NCI-H524 (cell line): ENCODE measurements around the gene MPO.
A peak's percentile ranks its signal among the peaks of the same experiment; 100 is the strongest.

Source experiments
- DNase-seq, 2 experiments: peaks; one replicate each; lab custom pipeline; 2025; lab: John Stamatoyannopoulos, UW

MPO gene

DNA sequence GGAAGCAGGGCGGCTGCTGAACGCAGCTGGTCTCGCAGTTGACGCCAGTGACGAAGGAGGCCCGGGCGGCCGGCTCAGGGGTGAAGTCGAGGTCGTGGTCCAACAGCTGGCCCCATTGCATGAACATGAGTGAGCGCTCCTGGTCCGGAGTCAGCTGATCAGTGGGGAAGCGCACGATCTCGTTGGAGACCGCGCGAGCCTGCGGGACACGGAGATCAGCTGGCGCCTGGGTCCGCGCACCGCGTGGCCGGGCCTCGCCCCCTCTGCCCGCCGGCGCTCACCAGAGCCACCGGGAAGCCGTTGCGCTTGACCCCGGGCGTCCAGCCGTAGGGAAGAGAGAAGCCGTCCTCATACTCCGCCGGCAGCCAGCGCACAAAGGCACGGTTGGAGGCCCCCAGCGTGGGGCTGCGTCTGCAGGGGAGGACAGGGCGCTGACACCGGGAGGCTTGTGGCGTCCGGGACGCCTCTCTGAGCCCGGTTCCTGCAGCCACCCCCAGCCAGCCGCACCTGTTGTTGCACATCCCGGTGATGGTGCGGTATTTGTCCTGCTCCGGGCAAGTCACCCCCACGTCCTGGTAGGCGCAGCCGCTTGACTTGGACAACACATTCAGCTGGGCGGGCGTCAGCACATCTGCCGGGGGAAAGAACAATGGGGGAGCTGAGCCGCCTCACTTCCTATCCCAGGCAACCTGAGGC, 1.6 kb downstream of the MPO start:
- no peak for DNase-seq

- no peak for DNase-seq
These were observed 2.1 kb downstream of the MPO start for GRCh38 chr17:58278661-58279015.

- DNase-seq, result no peak
These were observed 2.7 kb downstream of the MPO start for GRCh38 chr17:58277802-58278595.

DNA sequence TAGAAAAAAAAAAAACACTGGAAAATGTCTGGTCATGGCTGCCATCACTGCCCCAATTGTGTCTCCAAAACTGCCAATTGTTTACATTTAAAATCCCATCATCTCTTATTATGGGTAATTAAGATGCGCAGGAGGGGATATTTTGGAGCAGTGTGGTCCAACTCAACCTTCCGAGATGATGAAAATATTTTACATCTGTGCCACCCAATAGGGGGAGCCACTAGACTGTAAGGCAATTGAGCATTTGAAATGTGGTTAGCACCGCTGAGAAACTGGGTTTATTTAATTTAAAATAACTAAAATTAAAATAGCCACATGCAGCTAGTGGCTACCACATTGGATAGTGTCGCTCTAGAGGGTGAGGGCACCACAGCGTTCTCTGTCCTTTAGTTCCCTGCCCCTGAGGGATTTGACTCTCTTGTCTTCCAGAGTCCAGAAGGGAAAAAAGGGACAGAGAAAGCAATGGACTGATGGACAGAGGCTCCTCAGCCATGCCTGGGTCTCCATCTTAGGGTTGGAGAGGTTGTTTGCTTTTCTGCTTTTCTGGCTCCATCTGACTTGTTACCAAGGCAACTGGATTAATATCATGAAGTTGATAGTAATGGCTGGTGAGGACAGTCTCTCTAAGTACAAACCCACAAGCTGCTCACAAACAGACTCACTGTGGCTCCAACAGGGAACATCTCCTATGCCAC, 3.5 kb downstream of the MPO start:
- peak; percentile 22 to 63 for DNase-seq

GRCh38 chr17:58276423-58276822, 4.3 kb downstream of the MPO start:
- no peak for DNase-seq

DNA sequence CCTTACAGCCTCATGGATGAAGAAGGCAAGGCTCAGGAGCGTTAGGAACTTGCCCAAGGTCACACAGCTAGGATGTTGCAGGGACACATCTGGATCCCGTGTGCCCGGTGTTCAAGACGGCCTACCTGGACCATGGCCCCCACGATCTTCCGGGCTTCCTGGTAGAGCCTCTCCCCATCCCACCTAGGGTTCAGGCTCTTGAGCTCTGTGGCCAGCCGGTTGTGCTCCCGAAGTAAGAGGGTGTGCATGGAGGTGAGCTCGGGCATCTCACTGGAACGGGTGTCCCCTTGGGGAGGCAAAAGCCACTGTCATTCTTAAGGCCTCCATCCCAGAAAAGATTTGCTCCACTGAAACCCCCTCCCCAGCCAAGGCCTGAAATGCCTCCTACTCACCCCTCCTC, 5.3 kb downstream of the MPO start:
- no peak for DNase-seq

GRCh38 chr17:58273453-58274104, 7.2 kb downstream of the MPO start:
- DNase-seq, result no peak

DNA sequence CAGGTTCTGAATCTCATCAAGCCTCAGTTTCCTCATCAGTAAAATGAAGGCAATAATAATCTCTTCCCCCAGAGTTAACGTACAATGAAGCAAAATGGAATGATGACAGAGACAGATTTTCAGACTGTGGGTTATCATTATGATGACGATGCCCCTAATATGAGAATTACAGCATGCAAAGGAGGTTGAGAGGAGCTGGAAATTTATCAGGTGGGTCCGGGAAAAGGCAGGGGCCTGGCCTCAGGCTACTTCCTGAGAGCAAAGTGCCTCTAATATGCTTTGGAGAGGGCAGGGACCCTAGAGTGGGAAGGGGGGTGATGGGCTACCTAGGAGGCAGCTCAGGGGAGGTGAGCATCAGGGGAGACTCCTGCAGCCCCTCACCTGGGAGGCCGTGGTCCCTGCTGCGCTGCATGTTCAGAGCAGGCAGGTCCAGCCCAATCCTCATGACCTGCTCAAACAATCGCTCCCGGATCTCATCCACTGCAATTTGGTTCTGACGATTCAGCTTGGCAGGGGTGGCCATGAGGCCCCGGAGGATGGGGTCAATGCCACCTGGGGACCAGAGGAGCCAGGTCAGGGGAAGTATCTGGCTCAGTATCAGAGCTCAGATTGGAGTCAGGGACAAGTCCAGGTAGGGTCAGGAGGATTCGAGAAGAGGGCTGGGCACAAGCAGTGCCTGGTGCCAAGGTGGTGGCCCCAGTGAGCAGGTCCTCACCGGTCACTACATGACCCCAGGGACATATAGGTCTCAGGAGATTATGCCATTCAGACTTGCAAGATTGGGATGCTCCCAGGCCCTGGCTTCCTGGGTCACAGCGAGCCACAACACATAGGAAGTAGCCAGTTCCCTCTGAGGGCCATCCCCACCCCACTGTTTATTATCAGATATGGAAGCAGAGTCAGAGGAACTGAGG, 8.1 kb downstream of the MPO start:
- no peak for DNase-seq

GRCh38 chr17:58271216-58271931, 9.4 kb downstream of the MPO start:
- no peak for DNase-seq

DNA sequence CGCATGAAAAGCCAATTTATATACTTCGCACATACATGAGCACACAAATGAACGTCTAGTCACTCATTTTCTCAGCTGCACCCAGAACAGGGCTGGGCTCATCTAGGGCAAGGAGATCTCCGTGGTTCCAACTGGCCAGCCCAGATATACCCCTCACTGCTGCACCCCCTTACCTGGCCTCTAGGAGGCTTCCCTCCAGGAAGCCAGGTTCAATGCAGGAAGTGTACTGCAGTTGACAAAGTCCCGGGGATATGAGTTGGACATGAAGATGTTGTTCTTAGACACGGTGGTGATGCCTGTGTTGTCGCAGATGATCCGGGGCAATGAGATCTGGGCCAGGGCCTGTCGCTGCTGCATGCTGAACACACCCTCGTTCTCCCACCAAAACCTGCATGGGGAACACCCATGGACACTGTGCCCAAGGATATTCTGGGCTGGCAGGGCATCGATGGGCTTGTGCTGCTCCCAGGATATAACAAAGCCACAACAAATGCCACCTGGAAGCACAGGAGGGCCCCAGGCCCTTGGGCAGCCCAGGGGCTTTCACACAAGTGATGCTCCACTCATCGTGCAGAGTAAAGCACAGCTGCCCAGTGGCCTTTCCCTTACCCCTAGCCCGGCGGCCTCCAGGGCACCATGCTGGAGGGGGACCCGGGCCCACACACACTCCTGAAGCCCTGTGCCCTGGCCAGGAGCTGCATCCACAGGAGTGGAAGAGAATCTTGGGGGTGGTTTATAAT, 10.1 kb downstream of the MPO start:
- no peak for DNase-seq

DNA sequence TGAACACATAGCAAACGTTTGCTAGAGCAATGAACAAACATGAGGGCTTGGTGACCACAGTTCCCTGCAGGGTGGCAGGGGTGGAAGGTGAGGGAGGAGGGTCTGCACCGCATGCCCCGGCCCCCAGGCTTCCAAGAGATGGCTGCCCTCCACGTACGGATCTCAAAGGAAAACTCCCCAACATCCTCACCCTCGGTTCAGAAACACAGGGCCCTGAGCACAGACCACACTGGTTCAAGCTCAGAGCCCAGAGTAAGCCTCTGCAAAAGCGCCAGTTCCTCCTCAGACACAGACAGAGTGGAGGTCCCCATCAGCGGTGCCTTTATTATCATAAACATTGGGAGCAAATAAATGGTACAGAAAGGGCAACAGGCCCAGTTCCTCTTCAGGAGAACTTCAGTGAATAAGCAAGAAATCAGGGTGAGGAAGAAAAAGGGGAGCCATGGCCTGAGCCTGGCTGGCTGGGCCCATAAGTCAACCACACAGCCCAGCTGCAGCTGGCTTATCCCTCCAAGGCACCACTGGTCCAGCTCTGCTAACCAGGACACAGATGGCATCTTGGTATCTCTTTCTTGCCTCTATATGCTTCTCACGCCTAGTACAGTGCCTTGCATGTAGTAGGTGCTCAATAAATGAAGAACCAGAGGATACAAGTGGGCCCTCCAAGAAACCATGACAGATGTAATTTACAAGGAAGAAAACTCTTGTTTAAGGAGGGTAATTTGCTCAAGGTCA, 11.0 kb downstream of the MPO start:
- DNase-seq, result no peak

- no peak for DNase-seq
These were observed 11.8 kb downstream of the MPO start for GRCh38 chr17:58268774-58269556.

GRCh38 chr17:58268326-58268725, 12.4 kb downstream of the MPO start:
- DNase-seq, result no peak

DNA sequence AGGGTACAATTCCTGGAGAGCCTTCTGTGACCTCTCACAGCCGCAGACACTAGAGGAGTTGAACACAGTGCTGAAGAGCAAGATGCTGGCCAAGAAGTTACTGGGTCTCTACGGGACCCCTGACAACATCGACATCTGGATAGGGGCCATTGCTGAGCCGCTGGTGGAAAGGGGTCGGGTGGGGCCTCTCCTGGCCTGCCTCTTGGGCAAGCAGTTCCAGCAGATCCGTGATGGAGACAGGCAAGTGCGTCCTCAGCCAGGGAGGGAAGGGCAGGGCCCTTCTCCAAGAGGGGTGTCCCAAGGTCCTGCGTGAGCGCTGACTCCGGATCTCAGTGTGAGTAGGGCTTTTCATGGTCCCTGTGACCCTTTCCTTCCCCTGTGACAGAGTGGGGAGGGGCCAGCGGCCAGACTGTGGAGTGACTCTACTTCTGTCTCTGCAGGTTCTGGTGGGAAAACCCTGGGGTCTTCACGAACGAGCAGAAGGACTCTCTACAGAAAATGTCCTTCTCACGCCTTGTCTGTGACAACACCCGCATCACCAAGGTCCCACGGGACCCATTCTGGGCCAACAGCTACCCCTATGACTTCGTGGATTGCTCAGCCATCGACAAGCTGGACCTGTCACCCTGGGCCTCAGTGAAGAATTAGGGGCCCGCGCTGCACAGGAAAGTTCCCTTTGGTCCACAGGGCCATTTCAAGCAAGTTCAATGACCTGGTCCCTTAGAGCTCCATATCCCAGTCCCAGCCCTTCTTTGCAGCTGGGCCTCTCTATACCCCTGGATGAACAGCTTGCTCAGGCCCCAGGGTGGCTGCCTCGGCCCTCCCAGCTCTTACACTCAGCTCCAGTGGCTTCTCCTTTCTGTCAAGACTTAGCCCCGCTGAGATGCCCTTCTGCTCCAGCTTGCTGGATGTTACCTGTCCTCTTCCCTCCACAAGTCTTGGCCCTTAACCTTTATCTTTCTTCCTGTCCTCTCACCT, 13.1 kb downstream of the MPO start:
- no peak for DNase-seq

GRCh38 chr17:58265902-58266875, 14.5 kb downstream of the MPO start:
- DNase-seq, result no peak

DNA sequence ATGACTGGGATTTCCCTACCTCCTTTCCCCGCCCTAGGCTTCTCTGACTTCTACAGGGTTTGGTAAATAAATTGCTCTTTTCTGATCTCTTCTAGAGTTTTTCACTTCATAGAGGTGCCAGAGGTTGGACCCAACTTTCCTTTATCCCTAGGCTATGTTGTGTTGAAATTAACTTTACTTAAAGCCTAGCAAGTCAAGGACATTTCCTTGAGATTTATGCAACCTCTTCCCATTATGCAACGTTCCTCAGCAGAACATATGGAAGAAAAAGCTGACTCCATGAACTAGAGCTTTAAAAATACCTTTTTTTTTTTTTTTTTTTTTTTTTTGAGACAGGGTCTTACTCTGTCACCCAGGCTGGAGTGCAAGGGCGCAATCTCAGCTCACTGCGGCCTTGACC, 15.5 kb downstream of the MPO start:
- DNase-seq, result no peak
